ENCODE results near the gene KLF13.

GRCh38 chr15:31383139-31383538, 56.5 kb downstream of the KLF13 start:
- no peak for TF ChIP-seq CTCF (conservative IDR thresholded peaks at IDR 0.05 in 1 of 2, IDR thresholded peaks at IDR 0.05 in 1 of 2; ENCODE audit: low read depth in 1 of 2, low read length in 2 of 2)
- TF ChIP-seq EZH2 (IDR thresholded peaks at IDR 0.05; ENCODE audit: low read length, missing control alignments): no peak
